ENCODE results near the gene CRTC1.

The CRTC1 gene

GRCh38 chr19:18666317-18666716 lies 17.2 kb upstream of the CRTC1 start:
- Histone ChIP-seq H3K9me3 (ENCODE audit: control insufficient read depth, low read length) (no peaks in the 10 kb centered on the region), H3K9ac (no peak overlapping the region), H3K4me1 (no peaks in the 10 kb centered on the region), H3K4me2 (ENCODE audit: low read length) (no peak overlapping the region), H3K27me3 (ENCODE audit: control insufficient read depth, insufficient read depth, low read length) (no peaks in the 10 kb centered on the region), H2AFZ (no peak overlapping the region), H3K27ac (no peak overlapping the region), H3K79me2 (peaks cover 2% of the 10 kb centered on the region), H3K36me3 (ENCODE audit: control insufficient read depth, insufficient read depth, low read length) (no peaks in the 10 kb centered on the region), H3K4me3 (ENCODE audit: low read depth, low read length) (no peak overlapping the region)
- TF ChIP-seq CTCF (IDR thresholded peaks at IDR 0.05) = no peak

- Histone ChIP-seq H2AFZ (no peak overlapping the region), H3K9ac (no peak overlapping the region), H3K27ac (no peak overlapping the region), H3K4me1 (no peaks in the 10 kb centered on the region), H3K9me3 (ENCODE audit: control insufficient read depth, low read length) (no peaks in the 10 kb centered on the region), H3K4me2 (ENCODE audit: low read length) (no peak overlapping the region), H3K4me3 (ENCODE audit: low read depth, low read length) (no peak overlapping the region), H3K36me3 (ENCODE audit: control insufficient read depth, insufficient read depth, low read length) (no peaks in the 10 kb centered on the region), H3K79me2 (peaks cover 2% of the 10 kb centered on the region), H3K27me3 (ENCODE audit: control insufficient read depth, insufficient read depth, low read length) (no peaks in the 10 kb centered on the region)
- no peak for TF ChIP-seq CTCF (IDR thresholded peaks at IDR 0.05)
Observed at GRCh38 chr19:18666784-18667183, 16.7 kb upstream of the CRTC1 start.

- Histone ChIP-seq H3K4me3 (ENCODE audit: low read depth, low read length) (no peak overlapping the region), H3K4me2 (ENCODE audit: low read length) (no peak overlapping the region), H3K9ac (no peak overlapping the region), H3K27me3 (ENCODE audit: control insufficient read depth, insufficient read depth, low read length) (no peaks in the 10 kb centered on the region), H3K9me3 (ENCODE audit: control insufficient read depth, low read length) (no peaks in the 10 kb centered on the region), H3K79me2 (no peaks in the 10 kb centered on the region), H2AFZ (no peak overlapping the region), H3K27ac (no peak overlapping the region), H3K4me1 (no peaks in the 10 kb centered on the region), H3K36me3 (ENCODE audit: control insufficient read depth, insufficient read depth, low read length) (no peaks in the 10 kb centered on the region)
- no peak for TF ChIP-seq CTCF (IDR thresholded peaks at IDR 0.05)
Observed at GRCh38 chr19:18667531-18668251, 15.8 kb upstream of the CRTC1 start.

- Histone ChIP-seq H3K4me1 (no peaks in the 10 kb centered on the region), H3K27ac (no peak overlapping the region)
Observed at GRCh38 chr19:18668252-18668631, 15.2 kb upstream of the CRTC1 start.

More at GRCh38 chr19:18668252-18668631, 15.2 kb upstream of the CRTC1 start:
- H3K27me3 ChIP-seq (ENCODE audit: control insufficient read depth, insufficient read depth, low read length) = no peaks in the 10 kb centered on the region
- H3K79me2 ChIP-seq = no peaks in the 10 kb centered on the region
- TF ChIP-seq CTCF (IDR thresholded peaks at IDR 0.05) = no peak
- H3K9me3 ChIP-seq (ENCODE audit: control insufficient read depth, low read length) = no peaks in the 10 kb centered on the region
- H2AFZ ChIP-seq = no peak overlapping the region
- no peak overlapping the region for H3K4me2 ChIP-seq (ENCODE audit: low read length)
- no peaks in the 10 kb centered on the region for H3K36me3 ChIP-seq (ENCODE audit: control insufficient read depth, insufficient read depth, low read length)
- no peak overlapping the region for H3K4me3 ChIP-seq (ENCODE audit: low read depth, low read length)
- H3K9ac ChIP-seq = no peak overlapping the region
